Keratinocyte (primary cell): ENCODE data around the gene ADAMTS2. TPM values are rescaled to one million over a fixed set of nuclear protein-coding genes. Genes with fewer than 3 reads are reported as not detected.

Experiments used
- DNase-seq: peaks from one replicate; pipeline ENCODE4 v3.0.0-alpha.2; 2011; ENCODE audit warnings: low read depth, missing footprints, low spot score
- FAIRE-seq: peaks from 2 replicates; lab custom pipeline; 2011; peaks lifted over from hg19 to GRCh38; lab: Jason Lieb, UNC
- H2AFZ ChIP-seq: 2 replicates; pipeline ENCODE4 v1.6.0; 2012; ENCODE audit warnings: low read length, control low read depth, inconsistent platforms; ENCODE audit not compliant: control insufficient read depth
- H3K27ac ChIP-seq: 2 replicates; pipeline ENCODE4 v1.5.1; 2011; ENCODE audit warnings: low read length; ENCODE audit not compliant: control insufficient read depth, insufficient read depth
- H3K27me3 ChIP-seq: 3 replicates; pipeline ENCODE4 v1.6.0; 2011; ENCODE audit warnings: low read length; ENCODE audit not compliant: control insufficient read depth, insufficient read depth; ENCODE audit errors: extremely low read depth
- H3K36me3 ChIP-seq, 2 experiments: 2 replicates in 1 of 2; 3 replicates in 1 of 2; pipeline ENCODE4 v1.5.1; 2011; ENCODE audit warnings: low read length in 2 of 2, mild to moderate bottlenecking in 1 of 2; ENCODE audit not compliant: control insufficient read depth in 2 of 2, insufficient read depth in 2 of 2; ENCODE audit errors: extremely low read depth in 1 of 2
- H3K4me1 ChIP-seq: 3 replicates; pipeline ENCODE4 v1.5.1; 2011; ENCODE audit warnings: low read length; ENCODE audit not compliant: control insufficient read depth, insufficient read depth; ENCODE audit errors: extremely low read depth
- H3K4me2 ChIP-seq: 3 replicates; pipeline ENCODE4 v1.6.0; 2011; ENCODE audit warnings: low read depth, low read length; ENCODE audit not compliant: control insufficient read depth, insufficient read depth; ENCODE audit errors: extremely low read depth
- H3K4me3 ChIP-seq, 3 experiments: fragments of 200-600 bp in 1 of 3; sonication (generic) in 1 of 3; 2 replicates in 2 of 3; 3 replicates in 1 of 3; pipeline ENCODE4 v1.5.1; 2011 to 2016; ENCODE audit warnings: low read length in 3 of 3, mild to moderate bottlenecking in 3 of 3, control low read depth in 2 of 3, inconsistent platforms in 1 of 3, low read depth in 1 of 3, mixed read lengths in 1 of 3, mixed run types in 1 of 3, moderate library complexity in 1 of 3; ENCODE audit not compliant: control insufficient read depth in 2 of 3, insufficient read depth in 2 of 3; ENCODE audit errors: extremely low read depth in 1 of 3
- H3K79me2 ChIP-seq: 2 replicates; pipeline ENCODE4 v1.6.0; 2012; ENCODE audit warnings: low read length; ENCODE audit not compliant: control insufficient read depth, insufficient read depth
- H3K9ac ChIP-seq: 3 replicates; pipeline ENCODE4 v1.6.0; 2011; ENCODE audit warnings: low read length; ENCODE audit not compliant: control insufficient read depth, insufficient read depth; ENCODE audit errors: extremely low read depth
- H3K9me1 ChIP-seq: 3 replicates; pipeline ENCODE4 v1.6.0; 2011; ENCODE audit warnings: low read length; ENCODE audit not compliant: control insufficient read depth, insufficient read depth; ENCODE audit errors: extremely low read depth
- H3K9me3 ChIP-seq: 2 replicates; pipeline ENCODE4 v1.5.1; 2012; ENCODE audit warnings: low read depth, low read length; ENCODE audit not compliant: control insufficient read depth
- H4K20me1 ChIP-seq: 3 replicates; pipeline ENCODE4 v1.6.0; 2011; ENCODE audit warnings: low read length; ENCODE audit not compliant: control insufficient read depth, insufficient read depth; ENCODE audit errors: extremely low read depth
- CTCF ChIP-seq, 3 experiments: IDR thresholded peaks in 1 of 3; conservative IDR thresholded peaks in 1 of 3; optimal IDR thresholded peaks in 1 of 3; 2 replicates in 2 of 3; 3 replicates in 1 of 3; pipeline versions ENCODE3 to v1.5.1; 2011; ENCODE audit warnings: low read length in 3 of 3, mild to moderate bottlenecking in 3 of 3, moderate library complexity in 2 of 3, control low read depth in 1 of 3, inconsistent platforms in 1 of 3; ENCODE audit not compliant: insufficient read depth in 2 of 3; ENCODE audit errors: extremely low read depth in 1 of 3
- EZH2 ChIP-seq: IDR thresholded peaks from one replicate; pipeline ENCODE4 v1.6.1; 2012; ENCODE audit warnings: inconsistent platforms, mild to moderate bottlenecking, low read length, moderate library complexity
- dilution Hi-C: fragments of 300-500 bp; cut with MboI; formaldehyde crosslinking; loops from one replicate; pipeline ENCODE4 v1.7.0; 2020; ENCODE audit warnings: low sequenced_read_pairs; ENCODE audit not compliant: extremely low pct_ligation_motif_present
- polyA plus RNA-seq, 5 experiments: library from polyadenylated mRNA; depleted of rRNA in 3 of 5; stranded (reverse) in 3 of 5; stranded (forward) in 1 of 5; unstranded in 1 of 5; fragments of >200 nt; gene quantifications; 1 replicate in 1 of 5; 2 replicates in 3 of 5; 3 replicates in 1 of 5; pipeline versions ENCODE4 v1.2.1 to v1.2.3, GENCODE V29; 2011 to 2012; ENCODE audit warnings: missing spikeins in 2 of 5, low read depth in 1 of 5, low replicate concordance in 1 of 5

Gene ADAMTS2
- polyA plus RNA-seq, 1 donor (not counting 4 experiments of a cell fraction or from before 2014, with no cell fraction given): not detected

- H3K27me3 ChIP-seq: no peaks in the 10 kb centered on the region
- no peak for DNase-seq
- no peak overlapping the region for H2AFZ ChIP-seq
- no peak for FAIRE-seq
- no peaks in the 10 kb centered on the region for H3K36me3 ChIP-seq
- H3K27ac ChIP-seq: no peak overlapping the region
- H3K4me2 ChIP-seq: no peak overlapping the region
- no peaks in the 10 kb centered on the region for H3K79me2 ChIP-seq
- H3K9me1 ChIP-seq: no peaks in the 10 kb centered on the region
- TF ChIP-seq CTCF (optimal IDR thresholded peaks at IDR 0.05 in 1 of 3, IDR thresholded peaks at IDR 0.05 in 1 of 3, conservative IDR thresholded peaks at IDR 0.05 in 1 of 3; ENCODE audit: extremely low read depth in 1 of 3, insufficient read depth in 2 of 3, low read length in 3 of 3) (no peak), EZH2 (no peak)
- H4K20me1 ChIP-seq: no peaks in the 10 kb centered on the region
- no peaks in the 10 kb centered on the region for H3K4me1 ChIP-seq
- no peak overlapping the region for H3K9ac ChIP-seq
- H3K9me3 ChIP-seq: peaks cover 12% of the 10 kb centered on the region
- no peak overlapping the region for H3K4me3 ChIP-seq
- dilution Hi-C loops: no loop called here
Observed at GRCh38 chr5:179123109-179123426, 222.2 kb downstream of the ADAMTS2 start.

- TF ChIP-seq EZH2 (no peak), CTCF (optimal IDR thresholded peaks at IDR 0.05 in 1 of 3, IDR thresholded peaks at IDR 0.05 in 1 of 3, conservative IDR thresholded peaks at IDR 0.05 in 1 of 3; ENCODE audit: extremely low read depth in 1 of 3, insufficient read depth in 2 of 3, low read length in 3 of 3) (no peak)
- Histone ChIP-seq H3K79me2 (no peaks in the 10 kb centered on the region), H2AFZ (no peak overlapping the region), H3K9me1 (no peaks in the 10 kb centered on the region), H3K27ac (no peak overlapping the region), H3K9ac (no peak overlapping the region), H3K36me3 (no peaks in the 10 kb centered on the region), H4K20me1 (no peaks in the 10 kb centered on the region), H3K9me3 (peaks cover 12% of the 10 kb centered on the region), H3K4me3 (no peak overlapping the region), H3K27me3 (no peaks in the 10 kb centered on the region), H3K4me2 (no peak overlapping the region), H3K4me1 (no peaks in the 10 kb centered on the region)
- dilution Hi-C loops: no loop called here
- DNase-seq (no peak), FAIRE-seq (no peak)
Observed at GRCh38 chr5:179122411-179123108, 222.7 kb downstream of the ADAMTS2 start.
